ENCODE data around the gene CADM3. TPM values are rescaled to one million over a fixed set of nuclear protein-coding genes. Genes with fewer than 3 reads are reported as not detected.

CADM3 gene
- total and polyA plus RNA-seq, 2 donors (not counting 3 experiments of a cell fraction or from before 2014, with no cell fraction given) = 2.7 to 6.0 TPM

- intact Hi-C loops (cut with micrococcal nuclease) = no loop called here
- ChIA-PET CTCF (interaction anchor here (0.8 to 1.8 kb wide), 6 partner anchors 10 to 591 kb away, joined by 3 to 22 read pairs (median 8); no protein-coding TSS in a partner anchor), POLR2A (no interaction called here)
- Histone ChIP-seq H3K4me2 (ENCODE audit: insufficient read depth, low read length) (no peak overlapping the region), H3K4me1 (ENCODE audit: control insufficient read depth, extremely low read depth, insufficient read depth, low read length) (peaks cover 12% of the 10 kb centered on the region), H3K27ac (ENCODE audit: insufficient read depth, low read depth, low read length) (no peak overlapping the region), H2AFZ (ENCODE audit: low read depth, low read length) (no peak overlapping the region), H3K79me2 (ENCODE audit: control insufficient read depth, insufficient read depth, low read length) (no peaks in the 10 kb centered on the region), H4K20me1 (replicated peaks; ENCODE audit: control insufficient read depth, extremely low read depth, insufficient read depth, low read length) (no peaks in the 10 kb centered on the region), H3K9ac (replicated peaks; ENCODE audit: extremely low read depth, insufficient read depth, low read length) (no peak overlapping the region), H3K27me3 (ENCODE audit: control insufficient read depth in 2 of 2, insufficient read depth in 2 of 2, low read length in 2 of 2) (peaks cover 0 to 2% of the 10 kb centered on the region in 2 experiments), H3K9me3 (replicated peaks; ENCODE audit: control insufficient read depth, insufficient read depth, low read length) (no peaks in the 10 kb centered on the region), H3K4me3 (replicated peaks in 1 of 3; ENCODE audit: insufficient read depth in 1 of 3, low read depth in 1 of 3, low read length in 3 of 3) (no peak overlapping the region), H3K9me1 (replicated peaks; ENCODE audit: control insufficient read depth, extremely low read depth, insufficient read depth, low read length) (no peaks in the 10 kb centered on the region), H3K36me3 (ENCODE audit: control insufficient read depth in 2 of 2, extremely low read depth in 1 of 2, insufficient read depth in 2 of 2, low read length in 2 of 2) (no peaks in the 10 kb centered on the region)
- dilution Hi-C loops (cut with MboI; ENCODE audit: extremely low pct_ligation_motif_present, low sequenced_read_pairs) = no loop called here
- DNase-seq (ENCODE audit: low read depth, low spot score) (no peak), FAIRE-seq (no peak)
- TF ChIP-seq JUN (IDR thresholded peaks at IDR 0.05; ENCODE audit: borderline replicate concordance, insufficient read depth, insufficient read length, low read depth) (no peak), POLR2AphosphoS5 (IDR thresholded peaks at IDR 0.05; ENCODE audit: insufficient read depth, low read depth, low read length) (no peak), MAX (IDR thresholded peaks at IDR 0.05; ENCODE audit: insufficient read depth, insufficient read length) (no peak), MYC (IDR thresholded peaks at IDR 0.05; ENCODE audit: low read depth, low read length) (no peak), GATA2 (IDR thresholded peaks at IDR 0.05; ENCODE audit: insufficient read depth, insufficient read length, low read depth, low read length) (no peak), CTCF (IDR thresholded peaks at IDR 0.05; ENCODE audit: extremely low read depth in 1 of 2, insufficient read depth in 1 of 2, low read depth in 1 of 2, low read length in 2 of 2) (no peak), EZH2 (IDR thresholded peaks at IDR 0.05; ENCODE audit: borderline replicate concordance, low read depth, low read length, severe bottlenecking) (no peak), POLR2A (IDR thresholded peaks at IDR 0.05; ENCODE audit: low read depth, low read length) (no peak), FOS (IDR thresholded peaks at IDR 0.05; ENCODE audit: borderline replicate concordance, insufficient read depth, low read length) (no peak)
- BruUV-seq (replicated peaks) = no TSS peak
These were observed 36.4 kb downstream of the CADM3 start for GRCh38 chr1:159207774-159208173.
